ENCODE measurements around the gene DEGS1.
A peak's percentile ranks its signal among the peaks of the same experiment; 100 is the strongest.
"Not testable (repeated sequence)": the region's sequence is repeated elsewhere in the genome, so short reads cannot be mapped to it uniquely, and the experiment has no call there.

Gene DEGS1

DNA sequence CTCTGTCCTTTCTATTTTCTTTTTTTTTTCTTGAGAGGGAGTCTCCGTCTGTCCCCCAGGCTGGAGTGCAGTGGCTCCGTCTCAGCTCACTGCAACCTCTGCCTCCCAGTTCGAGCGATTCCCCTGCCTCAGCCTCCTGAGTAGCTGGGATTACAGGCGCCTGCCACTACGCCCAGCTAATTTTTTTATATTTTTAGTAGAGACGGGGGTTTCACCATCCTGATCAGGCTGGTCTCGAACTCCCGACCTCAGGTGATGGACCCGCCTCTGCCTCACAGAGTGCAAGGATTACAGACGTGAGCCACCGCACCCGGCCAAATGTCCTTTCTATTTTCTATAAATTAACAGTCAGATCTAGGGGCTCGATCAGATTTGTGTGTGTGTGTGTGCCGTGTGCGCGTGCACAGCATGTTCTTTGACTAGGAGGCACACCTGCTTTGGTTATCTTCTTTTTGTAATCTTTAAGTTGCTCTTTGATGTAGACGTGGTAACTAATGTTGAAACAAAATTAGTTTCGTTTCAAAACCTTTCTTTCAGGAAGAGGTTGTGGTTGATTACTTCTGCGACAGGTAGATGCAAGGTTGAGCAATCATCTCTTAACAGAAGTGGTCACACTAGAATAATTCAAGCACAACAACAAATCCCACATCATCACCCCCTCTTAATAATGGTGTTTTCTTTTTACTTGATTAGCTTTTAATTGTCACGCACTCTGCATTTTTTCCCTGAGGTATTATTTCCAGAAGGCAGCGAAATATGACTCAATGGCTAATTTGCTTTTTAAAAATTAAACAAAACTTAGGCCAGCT lies 779 bp upstream of the DEGS1 start:
- DNase-seq: peak; percentile 80

GRCh38 chr1:224183591-224184312 lies 712 bp downstream of the DEGS1 start:
- DNase-seq: peak; percentile 24

- no peak for DNase-seq
These were observed 2.2 kb downstream of the DEGS1 start for GRCh38 chr1:224185208-224185607.

DNA sequence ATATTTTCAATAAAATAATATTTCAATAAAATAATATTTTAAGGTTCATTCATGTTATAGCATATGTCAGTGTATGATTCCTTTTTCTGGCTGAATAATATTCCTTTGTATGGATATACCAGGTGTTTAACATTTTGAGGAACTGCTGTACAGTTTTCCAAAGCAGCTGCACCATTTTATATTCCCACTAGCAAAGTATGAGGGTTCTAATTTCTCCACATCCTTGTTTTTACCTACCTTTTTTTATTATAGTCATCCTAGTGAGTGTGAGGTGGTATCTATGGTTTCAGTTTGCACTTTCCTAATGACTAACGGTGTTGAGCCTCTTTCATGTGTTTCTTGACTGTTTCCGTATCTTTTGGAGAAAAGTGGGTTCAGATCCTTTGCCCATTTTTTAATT lies 5.2 kb downstream of the DEGS1 start:
- no peak for DNase-seq

- DNase-seq: no peak
These were observed 6.5 kb downstream of the DEGS1 start for GRCh38 chr1:224189561-224189960.

- DNase-seq: no peak
These were observed 9.2 kb downstream of the DEGS1 start for GRCh38 chr1:224192082-224192788.

DNA sequence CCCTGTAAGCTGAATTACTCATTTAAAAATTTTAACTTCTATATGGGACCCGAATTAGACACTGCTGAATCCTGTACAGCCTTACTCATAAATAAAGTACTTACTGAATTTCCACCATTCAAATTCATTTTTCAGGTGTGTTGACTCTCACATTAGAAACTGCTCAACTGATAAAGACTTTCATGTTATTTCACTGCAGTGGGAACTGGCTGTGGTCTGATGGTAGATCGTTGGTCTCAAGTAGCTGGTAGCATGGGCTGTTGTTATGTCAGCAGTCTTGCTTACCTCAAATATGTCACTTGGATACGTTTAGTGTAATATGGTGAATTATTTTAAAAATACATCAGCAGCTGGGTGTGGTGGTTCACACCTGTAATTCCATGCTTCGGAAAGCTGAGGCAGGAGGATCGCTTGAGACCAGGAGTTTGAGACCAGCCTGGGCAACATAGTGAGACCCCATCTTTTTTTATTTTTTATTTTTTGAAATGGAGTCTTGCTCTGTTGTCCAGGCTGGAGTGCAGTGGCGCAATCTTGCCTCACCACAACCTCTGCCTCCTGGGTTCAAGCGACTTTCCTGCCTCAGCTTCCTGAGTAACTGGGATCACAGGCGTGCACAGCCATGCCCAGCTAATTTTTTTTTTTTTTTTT lies 10.4 kb downstream of the DEGS1 start:
- no peak for DNase-seq

DNA sequence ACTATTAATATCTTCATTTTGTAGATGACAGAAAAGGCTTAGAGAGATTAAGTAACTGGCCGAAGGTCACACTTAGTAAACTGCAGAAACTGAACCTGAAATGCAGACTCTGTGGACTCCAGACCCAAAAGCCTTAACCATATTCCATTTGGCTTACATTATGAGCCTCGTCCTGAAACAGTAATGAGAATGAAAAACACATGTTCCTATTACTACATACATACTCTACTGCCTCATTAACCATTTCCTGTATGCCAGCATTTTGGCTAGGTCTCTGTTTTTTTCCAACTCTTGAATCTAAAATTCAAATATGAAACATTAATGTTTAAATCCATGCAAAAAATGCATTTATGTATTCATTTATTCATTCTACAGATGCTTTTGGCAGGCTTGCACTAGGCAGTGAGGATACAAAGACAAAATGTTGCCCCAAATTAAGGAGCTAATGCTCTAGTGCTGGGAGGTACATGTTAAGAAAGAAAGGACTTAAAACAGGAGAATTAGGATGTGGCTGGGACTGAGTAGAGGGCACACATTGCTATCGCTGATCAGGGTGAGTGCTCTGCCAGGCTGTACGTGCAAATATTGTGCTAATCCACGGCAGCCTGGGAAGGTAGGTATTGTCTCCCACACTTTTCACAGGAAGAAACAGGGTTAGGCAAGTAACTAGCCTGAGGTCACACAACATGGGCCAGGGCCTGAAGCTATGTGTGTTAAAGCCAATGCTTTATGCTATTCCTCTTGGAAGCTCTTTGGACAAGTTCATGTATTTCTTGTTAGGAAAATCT lies 14.0 kb downstream of the DEGS1 start:
- no peak for DNase-seq

DNA sequence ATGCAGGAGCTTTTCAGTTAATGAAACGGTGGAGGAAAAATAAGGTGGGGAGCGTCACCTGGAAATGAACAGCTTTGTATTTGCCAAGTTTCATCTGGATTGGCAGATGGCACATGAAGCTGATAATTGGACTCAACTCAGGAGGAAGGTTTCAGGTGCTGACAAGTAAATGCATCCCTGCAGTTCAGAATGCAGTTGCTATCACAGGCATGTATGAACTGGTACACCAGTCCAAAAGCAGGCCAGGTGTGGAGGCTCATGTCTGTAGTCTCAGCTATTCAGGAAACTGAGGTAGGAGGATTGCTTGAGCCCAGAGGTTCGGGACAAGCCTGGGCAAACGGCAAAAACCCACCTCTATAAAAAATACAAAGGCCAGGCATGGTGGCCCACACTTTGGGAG lies 15.5 kb downstream of the DEGS1 start:
- DNase-seq: no peak

DNA sequence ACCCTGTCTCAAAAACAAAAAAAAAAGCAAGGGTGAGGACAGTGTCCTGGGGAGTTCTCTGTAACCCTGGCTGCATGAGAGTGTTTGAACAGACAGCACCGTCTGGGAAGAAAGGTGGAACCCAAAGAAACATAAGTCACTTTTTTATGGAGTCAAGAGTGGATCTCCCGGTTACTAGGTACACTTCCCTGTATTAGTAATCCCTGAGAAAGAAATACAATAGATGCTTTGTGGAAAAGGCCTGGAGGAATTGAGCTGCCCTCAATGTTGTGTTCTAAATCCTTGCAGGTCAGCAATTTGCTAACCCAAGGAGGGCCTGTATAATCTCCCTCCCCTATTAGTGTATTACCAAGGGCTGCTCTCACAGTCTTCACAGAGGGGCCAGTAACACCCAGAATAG lies 16.6 kb downstream of the DEGS1 start:
- no peak for DNase-seq

- peak; percentile 81 for DNase-seq
These were observed 18.3 kb downstream of the DEGS1 start for GRCh38 chr1:224201383-224201782.

GRCh38 chr1:224201853-224202252 lies 18.8 kb downstream of the DEGS1 start:
- DNase-seq: no peak

DNA sequence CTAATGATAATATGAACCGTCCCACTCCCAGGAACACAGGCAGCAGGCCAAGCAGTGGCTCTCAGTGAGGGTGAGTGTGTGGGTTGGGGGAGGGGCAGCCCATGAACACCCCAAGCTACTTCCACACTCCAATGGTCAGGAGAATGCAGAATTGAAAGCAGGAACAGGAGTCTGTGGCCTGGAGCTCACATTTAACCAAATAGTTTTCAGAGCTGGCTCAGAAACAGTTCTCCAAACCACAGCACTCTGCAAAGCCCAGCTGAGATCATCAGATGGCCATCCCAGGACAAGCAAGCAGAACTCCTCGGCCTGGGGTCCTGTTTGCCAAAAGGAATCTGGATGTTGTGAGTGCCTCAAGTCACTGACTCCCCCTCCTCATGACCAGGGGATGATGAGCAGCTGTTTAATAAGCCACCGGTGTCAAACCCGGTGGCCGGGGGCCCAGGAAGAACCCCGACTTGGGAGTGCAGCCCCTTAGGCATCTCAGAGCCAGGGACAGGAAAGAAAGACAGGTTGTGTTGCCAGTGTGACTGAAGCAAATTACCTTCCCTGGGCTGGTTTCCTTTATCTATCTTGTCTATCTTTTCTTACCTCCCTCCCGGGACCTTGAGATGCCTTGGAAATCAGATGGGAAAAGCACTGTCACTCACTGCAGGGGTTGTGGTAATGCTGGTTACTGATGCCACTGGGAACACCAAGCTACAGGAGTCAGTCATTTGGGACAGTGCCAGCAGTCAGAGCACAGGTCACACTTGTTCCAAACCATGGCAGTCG lies 20.4 kb downstream of the DEGS1 start:
- peak; percentile 99 for DNase-seq

GRCh38 chr1:224205438-224205840 lies 22.4 kb downstream of the DEGS1 start:
- no peak for DNase-seq

- not testable (repeated sequence) for DNase-seq
These were observed 23.0 kb downstream of the DEGS1 start for GRCh38 chr1:224205931-224206538.

GRCh38 chr1:224211206-224211962 lies 28.3 kb downstream of the DEGS1 start:
- peak; percentile 45 for DNase-seq

DNA sequence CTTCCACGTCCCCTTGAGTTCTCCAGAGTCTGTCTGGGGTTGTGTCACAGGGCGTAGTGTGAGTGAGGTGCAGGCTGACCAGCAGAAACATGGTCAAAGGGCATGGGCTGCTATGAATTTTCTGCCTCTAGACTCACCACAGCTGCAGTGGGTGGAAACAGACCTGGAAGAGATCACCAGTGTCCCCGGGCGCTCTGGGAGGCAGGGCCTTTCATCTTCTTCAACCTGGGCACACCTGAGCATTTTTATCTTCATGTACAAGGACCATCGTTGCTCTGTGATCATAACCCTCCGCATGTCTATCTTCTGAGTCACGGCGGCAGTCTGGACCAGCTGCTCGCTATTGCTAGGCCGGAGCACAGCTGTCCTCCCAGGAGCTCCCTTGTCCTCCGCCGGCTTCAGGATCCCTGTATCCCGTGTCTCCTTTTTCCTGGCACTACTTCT lies 29.6 kb downstream of the DEGS1 start:
- DNase-seq: no peak

- peak; percentile 83 for DNase-seq
These were observed 30.5 kb downstream of the DEGS1 start for GRCh38 chr1:224213438-224214119.

GRCh38 chr1:224216382-224216781 lies 33.3 kb downstream of the DEGS1 start:
- no peak for DNase-seq

Data from kidney glomerular epithelial cell (primary cell).